GM21717 (cell line): ENCODE data around the gene IMPA2.
"Not testable (repeated sequence)": the region's sequence is repeated elsewhere in the genome, so short reads cannot be mapped to it uniquely, and the experiment has no call there.

Experiments
- ATAC-seq: cut with Tn5 transposase; IDR thresholded peaks from one replicate; pipeline ENCODE4 v1.9.1; 2021; ENCODE audit warnings: mild to moderate bottlenecking, moderate library complexity; ENCODE audit not compliant: unreplicated experiment

IMPA2 gene

DNA sequence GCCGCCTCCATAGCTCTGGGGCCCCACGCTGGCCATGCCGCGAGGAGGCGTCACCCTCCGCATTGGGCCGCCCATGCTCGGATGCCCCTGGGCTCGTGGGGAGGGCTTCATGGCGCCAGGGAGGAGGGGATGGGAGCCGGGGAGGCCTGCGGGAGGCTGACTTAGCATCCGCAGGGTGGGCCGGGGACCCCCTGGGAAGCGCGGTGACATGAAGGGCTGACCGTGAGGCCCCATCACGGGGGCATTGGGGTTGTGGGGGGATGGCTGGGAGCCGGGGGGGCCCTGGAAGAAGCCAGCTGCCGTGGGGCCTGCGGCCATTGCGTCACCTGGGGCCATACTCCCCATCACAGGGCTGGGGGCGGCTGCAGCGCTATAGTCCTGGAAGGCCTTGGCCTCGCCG, 86.4 kb downstream of the IMPA2 start:
- ATAC-seq: no peak

DNA sequence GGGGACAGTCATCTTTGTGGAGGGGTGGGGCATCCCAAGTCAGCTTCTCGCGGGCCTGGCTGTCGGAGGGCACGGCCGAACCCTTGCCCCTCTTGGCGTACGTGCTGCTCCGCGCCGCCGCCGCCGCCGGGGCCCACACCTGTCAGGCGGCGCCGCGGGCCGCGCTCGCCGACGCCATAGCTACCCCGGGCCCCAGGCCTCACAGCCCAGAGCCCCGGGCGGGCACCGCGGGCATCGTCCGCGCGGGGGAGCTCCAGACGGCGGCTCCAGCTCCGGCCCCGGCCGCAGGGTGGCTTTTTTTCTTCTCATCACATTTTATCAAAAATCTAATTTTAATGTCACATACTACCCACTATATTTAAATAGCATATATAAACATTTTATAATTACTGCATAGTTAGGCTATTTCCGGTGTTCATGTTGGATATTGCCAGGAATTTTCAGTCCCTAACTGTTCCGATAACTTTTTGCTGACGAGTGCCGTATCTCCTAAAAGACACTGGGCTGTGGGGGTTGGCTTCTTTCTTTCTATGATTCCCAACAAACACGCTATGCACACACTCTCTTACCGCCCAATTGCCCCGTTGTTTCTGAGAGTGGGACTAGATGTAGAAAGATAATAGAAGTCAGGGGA, 87.1 kb downstream of the IMPA2 start:
- ATAC-seq: not testable (repeated sequence)

DNA sequence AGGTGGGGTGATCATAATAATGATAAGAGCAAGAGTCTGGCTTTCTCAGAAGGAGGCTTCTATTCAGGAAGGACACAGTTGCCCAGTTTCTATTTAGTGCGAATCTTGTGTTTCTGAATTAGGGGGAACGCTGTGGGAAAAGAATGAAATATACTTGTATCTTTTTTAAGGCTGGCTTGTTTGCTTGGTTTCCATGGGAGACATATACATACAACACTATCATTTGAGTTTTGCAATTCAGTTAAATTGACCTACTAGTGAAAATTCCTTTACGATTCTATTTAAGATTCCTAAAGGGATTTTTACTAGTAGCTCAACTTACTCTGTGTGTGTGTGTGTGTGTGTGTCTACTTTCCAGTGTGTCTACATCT, 87.6 kb downstream of the IMPA2 start:
- no peak for ATAC-seq

DNA sequence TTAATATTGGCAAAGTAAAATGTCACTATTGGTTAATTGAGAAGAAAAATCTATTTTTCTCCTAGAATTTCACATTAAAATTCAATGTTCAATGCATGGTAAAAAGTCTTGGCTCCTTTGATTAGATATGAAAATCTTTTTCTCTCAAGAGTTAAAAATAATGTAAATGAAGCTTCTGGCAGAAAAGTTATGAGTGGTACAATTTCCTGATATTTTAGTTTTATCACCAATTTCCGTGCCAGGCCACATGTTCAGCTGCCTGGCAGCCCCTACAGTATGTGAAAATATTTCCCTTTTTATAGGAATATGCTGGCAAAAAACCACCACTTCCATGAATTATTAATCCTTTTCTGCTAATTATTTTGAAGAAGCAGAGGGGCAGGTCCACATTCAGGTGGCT, 89.8 kb downstream of the IMPA2 start:
- not testable (repeated sequence) for ATAC-seq

DNA sequence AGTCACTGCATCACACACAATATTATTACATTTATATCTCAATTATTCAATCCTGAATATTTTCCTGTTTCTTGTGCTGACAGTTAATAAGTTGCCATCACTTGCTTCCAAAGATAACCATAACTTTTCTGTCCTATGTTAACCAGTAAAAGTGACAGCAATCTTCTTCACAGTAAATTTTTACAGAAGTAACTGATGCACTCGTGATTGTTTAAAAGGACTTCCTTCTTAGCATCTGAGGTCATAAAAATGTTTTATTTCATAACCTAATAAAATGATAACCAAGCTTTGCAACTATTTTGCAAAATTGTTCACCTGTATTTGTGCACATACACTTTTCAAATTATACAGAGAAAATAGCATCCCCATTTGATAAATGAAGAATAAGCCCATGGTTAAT, 91.7 kb downstream of the IMPA2 start:
- no peak for ATAC-seq

DNA sequence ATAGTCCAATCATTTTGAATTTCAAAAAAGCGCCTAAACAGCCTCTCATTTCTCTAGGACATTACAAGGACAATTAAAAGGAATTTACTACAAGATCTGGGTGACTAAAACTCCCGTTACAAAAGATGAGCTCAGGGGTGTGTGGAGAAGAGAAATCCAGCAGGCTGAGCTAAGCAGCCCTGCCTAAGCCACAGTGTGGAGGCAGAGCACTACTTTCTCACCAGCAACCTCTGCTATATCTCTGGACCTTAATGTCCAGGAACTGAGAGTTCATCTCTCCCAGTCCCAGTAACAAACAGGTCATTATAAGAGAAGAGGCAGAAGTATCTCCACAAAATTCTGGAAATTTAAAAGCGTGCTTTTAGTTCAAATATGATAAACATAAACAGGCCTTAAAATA, 93.4 kb downstream of the IMPA2 start:
- ATAC-seq: no peak

DNA sequence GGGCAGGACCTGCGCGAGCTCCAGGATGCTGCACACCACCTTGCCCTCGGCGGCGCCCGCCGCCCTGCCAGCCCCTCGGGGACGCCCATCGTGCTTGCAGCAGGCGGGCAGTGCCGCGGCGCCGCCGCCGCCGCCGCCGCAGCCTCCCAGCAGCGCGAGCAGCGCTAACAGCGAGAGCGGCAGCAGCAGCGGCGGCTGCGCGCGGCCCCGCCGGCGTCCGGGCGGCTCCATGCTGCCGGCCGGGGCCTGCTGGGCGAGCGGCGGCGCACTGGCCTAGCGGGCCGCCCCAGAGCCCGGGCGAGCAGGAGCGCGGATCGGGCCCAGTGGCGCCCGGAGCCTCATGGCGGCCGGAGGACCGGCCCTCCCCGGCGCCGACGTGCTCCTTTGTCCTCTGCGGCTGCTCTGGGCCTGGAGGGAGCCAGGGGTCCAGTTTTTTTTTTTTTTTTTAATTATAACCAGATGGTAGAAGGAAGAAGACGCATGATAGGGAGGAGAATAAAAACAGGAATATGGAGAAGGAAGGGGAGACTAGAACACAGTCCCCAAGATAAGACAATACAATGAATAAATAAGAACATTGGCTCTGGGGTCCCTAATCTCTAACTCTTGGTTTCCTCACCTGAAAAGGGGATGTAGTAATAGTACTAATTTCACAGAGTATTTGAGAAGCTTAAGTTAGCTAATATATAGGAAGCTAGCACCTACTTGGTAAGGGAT, 95.3 kb downstream of the IMPA2 start:
- ATAC-seq: no peak

DNA sequence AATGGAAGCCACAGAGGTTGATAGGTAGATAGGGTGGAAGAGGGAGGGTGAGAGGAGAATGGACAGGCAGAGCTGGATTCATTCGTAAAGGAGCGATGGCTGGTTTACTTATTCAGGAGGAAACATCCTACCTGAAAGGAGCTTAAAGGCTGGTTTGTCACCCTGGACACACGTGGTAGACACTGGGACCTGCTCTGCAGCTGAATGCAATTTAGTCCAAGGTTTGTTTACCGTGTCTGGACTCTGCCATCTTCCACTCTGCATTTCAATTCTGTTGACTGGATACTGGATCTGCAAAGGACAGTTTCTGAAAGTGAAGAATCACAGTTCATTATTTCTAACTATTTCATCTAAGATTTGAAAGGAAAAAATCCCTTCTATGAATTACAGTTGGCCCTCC, 96.7 kb downstream of the IMPA2 start:
- ATAC-seq: not testable (repeated sequence)

DNA sequence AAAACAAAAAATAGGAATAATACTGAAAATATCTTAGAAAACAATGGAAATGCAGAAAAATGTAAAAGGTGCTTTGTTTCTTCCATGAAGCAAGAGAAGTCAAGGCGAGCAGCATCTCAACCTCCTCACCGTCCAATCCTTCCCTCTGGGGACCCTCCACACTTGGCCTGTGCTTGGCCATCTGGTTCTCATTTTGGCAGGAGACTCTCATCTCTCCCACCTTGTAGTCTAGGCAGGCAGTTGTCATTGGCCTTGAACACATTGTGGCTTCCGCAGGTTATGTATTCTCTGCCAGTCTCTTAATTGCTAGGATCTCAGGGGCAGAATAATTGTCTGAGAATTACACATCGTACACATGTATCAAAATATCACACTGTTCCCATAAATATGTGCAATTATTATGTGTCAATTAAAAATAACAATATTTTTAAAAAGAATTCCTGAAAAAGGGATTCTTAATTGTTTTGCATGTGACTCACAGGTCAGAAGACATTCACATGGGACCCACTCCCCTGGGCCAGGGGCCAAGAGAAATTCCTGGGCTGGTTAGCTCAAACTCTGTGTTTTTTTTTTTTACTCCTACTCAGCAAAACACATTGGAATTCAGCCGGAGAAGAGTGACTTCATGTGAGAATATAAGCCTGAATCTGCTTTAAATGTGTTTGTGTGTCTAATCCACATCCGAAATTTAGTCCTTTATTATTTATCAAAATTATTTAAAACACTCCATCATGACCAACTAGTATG, 98.4 kb downstream of the IMPA2 start:
- ATAC-seq: no peak
